GM12891 (cell line): Measurements from ENCODE around the gene ZNF280B.

ENCODE experiments used
- POLR2A ChIP-seq: IDR thresholded peaks from 2 replicates; pipeline ENCODE4 v1.6.1; 2011; ENCODE audit warnings: low read depth, low read length, control low read depth
- POLR2AphosphoS5 ChIP-seq: IDR thresholded peaks from 2 replicates; pipeline ENCODE4 v1.6.1; 2011; ENCODE audit warnings: low read depth, low read length, control low read depth
- SPI1 ChIP-seq: IDR thresholded peaks from 2 replicates; pipeline ENCODE4 v1.6.1; 2011; ENCODE audit warnings: low read depth, low read length, control low read depth
- TAF1 ChIP-seq: IDR thresholded peaks from 2 replicates; pipeline ENCODE4 v1.6.1; 2011; ENCODE audit warnings: low read depth, low read length, control low read depth

DNA sequence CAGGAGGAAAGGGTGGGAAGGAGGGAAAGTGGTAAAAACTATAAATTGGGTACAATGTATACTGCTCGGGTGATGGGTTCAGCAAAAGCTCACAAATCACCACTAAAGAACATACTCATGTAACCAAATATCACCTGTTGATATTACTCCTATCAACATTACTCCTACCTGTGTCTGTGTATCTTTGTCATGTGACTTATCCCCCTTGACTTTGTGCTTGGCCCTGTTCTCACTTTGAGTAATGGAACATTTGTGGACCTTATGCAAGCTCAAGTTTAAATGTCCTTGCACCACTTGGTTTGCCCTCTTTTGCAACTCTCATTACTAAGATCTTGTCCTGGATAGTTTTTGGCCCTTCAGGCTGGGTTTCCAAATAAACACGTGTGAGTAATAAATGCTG is 39.0 kb downstream of the ZNF280B start:
- no peak for TF ChIP-seq POLR2A
- no peak for TF ChIP-seq POLR2AphosphoS5
- no peak for TF ChIP-seq TAF1
- no peak for TF ChIP-seq SPI1
